Esophagus muscularis mucosa (tissue), 4 donors: ENCODE measurements around the gene TMEM82.

Source experiments
- CTCF ChIP-seq, 3 experiments: fragments of 200-600 bp in 2 of 3; fragments of 450-650 bp in 1 of 3; sonication (generic) in 2 of 3; IDR thresholded peaks; one replicate each; pipeline ENCODE4 v1.5.1; 2017 to 2019; ENCODE audit warnings: antibody characterized with exemption in 3 of 3, mild to moderate bottlenecking in 2 of 3, moderate library complexity in 1 of 3
- EP300 ChIP-seq: sonication (generic); formaldehyde crosslinking; IDR thresholded peaks from one replicate; pipeline ENCODE4 v1.6.1; 2017; ENCODE audit warnings: antibody characterized with exemption
- POLR2A ChIP-seq: fragments of 450-650 bp; IDR thresholded peaks from one replicate; pipeline ENCODE4 v1.6.1; 2017; ENCODE audit warnings: antibody characterized with exemption, moderate library complexity, mild to moderate bottlenecking, low read depth
- POLR2AphosphoS5 ChIP-seq, 2 donors: sonication (generic); formaldehyde crosslinking; IDR thresholded peaks; one replicate each; pipeline ENCODE4 v1.6.1; 2017; ENCODE audit warnings: antibody characterized with exemption in 2 of 2

- no peak for TF ChIP-seq CTCF (IDR thresholded peaks at IDR 0.05)
- TF ChIP-seq POLR2A, result no peak
- no peak for TF ChIP-seq EP300
- TF ChIP-seq POLR2AphosphoS5 (IDR thresholded peaks at IDR 0.05), result no peak
Measured at GRCh38 chr1:15718199-15718601, 24.1 kb upstream of the TMEM82 start.
